Natural killer cell (primary cell): ENCODE data around the gene MRPS7. TPM values are rescaled to one million over a fixed set of nuclear protein-coding genes. Genes with fewer than 3 reads are reported as not detected.

Experiments used
- ATAC-seq, 3 donors: fragments of 150-1000 bp in 2 of 3; fragments of 200-7000 bp in 1 of 3; cut with Tn5 transposase; 1 replicate in 1 of 3; 2 replicates in 2 of 3; pipeline ENCODE4 v1.10.0; 2021; ENCODE audit warnings: mild to moderate bottlenecking in 2 of 3, moderate library complexity in 2 of 3
- DNase-seq, 2 donors: peaks; one replicate each; pipeline versions ENCODE4 v3.0.0 to v3.0.0-alpha.2; 2013 to 2021; ENCODE audit warnings: mixed read lengths in 1 of 2
- H3K27ac ChIP-seq: one replicate; pipeline ENCODE4 v1.5.1; 2013; ENCODE audit warnings: mild to moderate bottlenecking, low read length
- H3K27me3 ChIP-seq: one replicate; pipeline ENCODE4 v1.6.1; 2013; ENCODE audit warnings: low read length; ENCODE audit not compliant: control insufficient read depth, insufficient read depth
- H3K36me3 ChIP-seq: one replicate; pipeline ENCODE4 v1.6.1; 2013; ENCODE audit warnings: low read length; ENCODE audit not compliant: control insufficient read depth, insufficient read depth
- H3K4me1 ChIP-seq: one replicate; pipeline ENCODE4 v1.6.1; 2013; ENCODE audit warnings: low read length; ENCODE audit not compliant: control insufficient read depth, insufficient read depth
- H3K4me3 ChIP-seq: one replicate; pipeline ENCODE4 v1.5.1; 2013; ENCODE audit warnings: low read length
- H3K9me3 ChIP-seq: one replicate; pipeline ENCODE4 v1.6.1; 2013; ENCODE audit warnings: low read length; ENCODE audit not compliant: control insufficient read depth, insufficient read depth
- H3K27ac Mint-ChIP-seq, 2 donors: one replicate each; pipeline ENCODE4 v1.8.0; 2022; ENCODE audit warnings: mild to moderate bottlenecking in 2 of 2, mixed read lengths in 2 of 2, moderate library complexity in 1 of 2
- H3K27me3 Mint-ChIP-seq, 2 donors: one replicate each; pipeline ENCODE4 v1.8.0; 2022; ENCODE audit warnings: low read depth in 2 of 2, mixed read lengths in 2 of 2
- H3K36me3 Mint-ChIP-seq: one replicate; pipeline ENCODE4 v1.8.0; 2022; ENCODE audit warnings: mixed read lengths
- H3K4me1 Mint-ChIP-seq, 2 donors: one replicate each; pipeline ENCODE4 v1.8.0; 2022; ENCODE audit warnings: mixed read lengths in 2 of 2
- H3K4me3 Mint-ChIP-seq: one replicate; pipeline ENCODE4 v1.8.0; 2022; ENCODE audit warnings: mild to moderate bottlenecking, moderate library complexity, mixed read lengths
- H3K9me3 Mint-ChIP-seq, 2 donors: one replicate each; pipeline ENCODE4 v1.8.0; 2022; ENCODE audit warnings: mixed read lengths in 2 of 2
- CTCF ChIP-seq: fragments of 200-600 bp; IDR thresholded peaks from one replicate; pipeline ENCODE4 v1.8.0; 2022; ENCODE audit warnings: antibody characterized with exemption
- WGBS: methylation state at CpG from one replicate; pipeline ENCODE4 v1.1.7; 2013; ENCODE audit warnings: missing lambda C conversion rate; ENCODE audit not compliant: insufficient coverage; 5-methylcytosine and 5-hydroxymethylcytosine counted together
- intact Hi-C: fragments of 100-400 bp; cut with micrococcal nuclease; formaldehyde crosslinking; loops from one replicate; pipeline ENCODE4 v1.14.2; 2022
- total RNA-seq, 4 donors: library from RNA; stranded (reverse); fragments of 120-200 nt in 1 of 4; gene quantifications; one replicate each; pipeline versions ENCODE4 v1.2.3 to v1.2.4, GENCODE V29; 2013 to 2022

Gene MRPS7
- total RNA-seq, 3 donors from 2014 or later (not counting 1 experiment from before 2014, with no cell fraction given), result 27.3 to 29.4 (median 27.9) TPM

GRCh38 chr17:75241143-75241430 is 20.6 kb upstream of the MRPS7 start:
- no peak overlapping the region for H3K27ac ChIP-seq
- ATAC-seq, result no peak
- intact Hi-C loops, result no loop called here
- Mint-ChIP-seq H3K4me1 (peaks cover 9 to 12% of the 10 kb centered on the region in 2 donors), H3K27me3 (no peaks in the 10 kb centered on the region), H3K9me3 (no peaks in the 10 kb centered on the region), H3K27ac (no peak overlapping the region), H3K4me3 (no peak overlapping the region), H3K36me3 (no peaks in the 10 kb centered on the region)
- no peak for DNase-seq
- H3K36me3 ChIP-seq, result peaks cover 96% of the 10 kb centered on the region
- H3K9me3 ChIP-seq, result no peaks in the 10 kb centered on the region
- no peaks in the 10 kb centered on the region for H3K27me3 ChIP-seq
- 97% methylated on average over 7 of the region's 7 CpGs for WGBS
- TF ChIP-seq CTCF, result no peak
- H3K4me3 ChIP-seq, result no peak overlapping the region
- H3K4me1 ChIP-seq, result peaks cover 47% of the 10 kb centered on the region

GRCh38 chr17:75241502-75241901 is 20.2 kb upstream of the MRPS7 start:
- Histone ChIP-seq H3K36me3 (peaks cover 96% of the 10 kb centered on the region), H3K4me1 (peaks cover 47% of the 10 kb centered on the region), H3K4me3 (no peak overlapping the region), H3K27me3 (no peaks in the 10 kb centered on the region), H3K27ac (peak overlapping the region; percentile 45), H3K9me3 (no peaks in the 10 kb centered on the region)
- no peaks in the 10 kb centered on the region for H3K27me3 Mint-ChIP-seq
- no peaks in the 10 kb centered on the region for H3K9me3 Mint-ChIP-seq
- no peak overlapping the region for H3K4me3 Mint-ChIP-seq
- H3K36me3 Mint-ChIP-seq, result no peaks in the 10 kb centered on the region
- no peak for TF ChIP-seq CTCF
- no peak overlapping the region for H3K27ac Mint-ChIP-seq
- ATAC-seq (no peak), DNase-seq (no peak)
- H3K4me1 Mint-ChIP-seq, result peaks cover 9 to 12% of the 10 kb centered on the region in 2 donors
- 99% methylated on average over 9 of the region's 9 CpGs for WGBS
- intact Hi-C loops, result no loop called here

GRCh38 chr17:75241996-75242460 is 19.7 kb upstream of the MRPS7 start:
- Mint-ChIP-seq H3K27ac (no peak overlapping the region), H3K4me1 (peaks cover 9 to 12% of the 10 kb centered on the region in 2 donors), H3K36me3 (no peaks in the 10 kb centered on the region), H3K27me3 (no peaks in the 10 kb centered on the region), H3K4me3 (no peak overlapping the region), H3K9me3 (no peaks in the 10 kb centered on the region)
- 89% methylated on average over 15 of the region's 15 CpGs for WGBS
- Histone ChIP-seq H3K36me3 (peaks cover 93% of the 10 kb centered on the region), H3K27ac (peak overlapping the region; percentile 45), H3K27me3 (no peaks in the 10 kb centered on the region), H3K4me3 (no peak overlapping the region), H3K9me3 (no peaks in the 10 kb centered on the region), H3K4me1 (peaks cover 47% of the 10 kb centered on the region)
- no peak for TF ChIP-seq CTCF
- DNase-seq, result no peak
- no peak for ATAC-seq
- intact Hi-C loops, result no loop called here

- intact Hi-C loops, result no loop called here
- TF ChIP-seq CTCF, result no peak
- no peaks in the 10 kb centered on the region for H3K36me3 Mint-ChIP-seq
Measured at GRCh38 chr17:75242461-75243042, 19.1 kb upstream of the MRPS7 start.

More at GRCh38 chr17:75242461-75243042, 19.1 kb upstream of the MRPS7 start:
- Histone ChIP-seq H3K27ac (peak overlapping the region; percentile 45), H3K4me1 (peaks cover 47% of the 10 kb centered on the region), H3K27me3 (no peaks in the 10 kb centered on the region), H3K9me3 (no peaks in the 10 kb centered on the region), H3K36me3 (peaks cover 88% of the 10 kb centered on the region), H3K4me3 (no peak overlapping the region)
- Mint-ChIP-seq H3K9me3 (no peaks in the 10 kb centered on the region), H3K27me3 (no peaks in the 10 kb centered on the region), H3K4me1 (peaks cover 9 to 12% of the 10 kb centered on the region in 2 donors), H3K4me3 (no peak overlapping the region), H3K27ac (peak overlapping the region in 1 of 2 donors; percentile 33)
- peak in 2 of 3 donors; percentile 43 to 54 for ATAC-seq
- 70% methylated on average over 17 of the region's 17 CpGs for WGBS
- peak in 1 of 2 donors; percentile 80 for DNase-seq
